ENCODE results near the gene MGAT4B.

DNA sequence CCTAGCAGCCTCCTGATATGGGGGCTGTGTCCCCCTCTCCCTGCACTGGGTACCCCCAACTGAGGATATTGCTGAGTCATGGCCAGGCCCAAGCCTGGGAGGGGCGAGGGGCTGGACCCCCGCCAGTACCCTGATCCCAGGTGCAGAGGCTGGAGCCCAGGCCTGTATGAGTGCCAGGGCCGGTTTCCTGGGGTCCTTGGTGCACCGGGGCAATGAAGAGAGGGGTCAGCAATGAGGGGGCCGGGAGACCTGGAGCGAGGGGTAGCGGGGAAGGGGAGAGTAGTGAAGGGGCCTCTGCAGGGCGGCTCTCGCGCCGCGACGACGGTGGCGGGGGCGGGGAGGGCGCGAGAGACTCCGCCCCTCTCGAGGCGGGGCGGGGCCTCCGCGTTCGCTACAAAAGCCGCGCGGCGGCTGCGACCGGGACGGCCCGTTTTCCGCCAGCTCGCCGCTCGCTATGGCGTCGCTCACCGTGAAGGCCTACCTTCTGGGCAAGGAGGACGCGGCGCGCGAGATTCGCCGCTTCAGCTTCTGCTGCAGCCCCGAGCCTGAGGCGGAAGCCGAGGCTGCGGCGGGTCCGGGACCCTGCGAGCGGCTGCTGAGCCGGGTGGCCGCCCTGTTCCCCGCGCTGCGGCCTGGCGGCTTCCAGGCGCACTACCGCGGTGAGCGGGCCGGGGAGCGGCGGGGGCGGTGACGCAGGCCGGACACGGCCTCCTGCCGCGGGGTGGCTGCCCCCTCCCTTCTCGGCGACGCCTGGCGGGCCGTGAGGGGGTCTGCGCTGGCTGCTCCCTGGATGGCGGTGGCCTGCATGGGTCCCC is 14.0 kb upstream of the MGAT4B start, which contains the start of gene SQSTM1:
- TF ChIP-seq, protein P1, sequence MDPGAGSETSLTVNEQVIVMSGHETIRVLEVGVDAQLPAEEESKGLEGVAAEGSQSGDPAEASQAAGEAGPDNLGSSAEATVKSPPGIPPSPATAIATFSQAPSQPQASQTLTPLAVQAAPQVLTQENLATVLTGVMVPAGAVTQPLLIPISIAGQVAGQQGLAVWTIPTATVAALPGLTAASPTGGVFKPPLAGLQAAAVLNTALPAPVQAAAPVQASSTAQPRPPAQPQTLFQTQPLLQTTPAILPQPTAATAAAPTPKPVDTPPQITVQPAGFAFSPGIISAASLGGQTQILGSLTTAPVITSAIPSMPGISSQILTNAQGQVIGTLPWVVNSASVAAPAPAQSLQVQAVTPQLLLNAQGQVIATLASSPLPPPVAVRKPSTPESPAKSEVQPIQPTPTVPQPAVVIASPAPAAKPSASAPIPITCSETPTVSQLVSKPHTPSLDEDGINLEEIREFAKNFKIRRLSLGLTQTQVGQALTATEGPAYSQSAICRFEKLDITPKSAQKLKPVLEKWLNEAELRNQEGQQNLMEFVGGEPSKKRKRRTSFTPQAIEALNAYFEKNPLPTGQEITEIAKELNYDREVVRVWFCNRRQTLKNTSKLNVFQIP (CRISPR knock-in tag; IDR thresholded peaks at IDR 0.05; ENCODE audit: borderline replicate concordance, low read depth): no peak
- TF ChIP-seq ZFP3 (CRISPR knock-in tag; IDR thresholded peaks at IDR 0.05) (peak; percentile 12; the same call in 1 of the 2 replicates), RARB (CRISPR knock-in tag; IDR thresholded peaks at IDR 0.05) (no peak), ZC3H10 (CRISPR knock-in tag; IDR thresholded peaks at IDR 0.05) (no peak), ZNF70 (CRISPR knock-in tag; IDR thresholded peaks at IDR 0.05) (no peak)
- TF ChIP-seq, protein P2, sequence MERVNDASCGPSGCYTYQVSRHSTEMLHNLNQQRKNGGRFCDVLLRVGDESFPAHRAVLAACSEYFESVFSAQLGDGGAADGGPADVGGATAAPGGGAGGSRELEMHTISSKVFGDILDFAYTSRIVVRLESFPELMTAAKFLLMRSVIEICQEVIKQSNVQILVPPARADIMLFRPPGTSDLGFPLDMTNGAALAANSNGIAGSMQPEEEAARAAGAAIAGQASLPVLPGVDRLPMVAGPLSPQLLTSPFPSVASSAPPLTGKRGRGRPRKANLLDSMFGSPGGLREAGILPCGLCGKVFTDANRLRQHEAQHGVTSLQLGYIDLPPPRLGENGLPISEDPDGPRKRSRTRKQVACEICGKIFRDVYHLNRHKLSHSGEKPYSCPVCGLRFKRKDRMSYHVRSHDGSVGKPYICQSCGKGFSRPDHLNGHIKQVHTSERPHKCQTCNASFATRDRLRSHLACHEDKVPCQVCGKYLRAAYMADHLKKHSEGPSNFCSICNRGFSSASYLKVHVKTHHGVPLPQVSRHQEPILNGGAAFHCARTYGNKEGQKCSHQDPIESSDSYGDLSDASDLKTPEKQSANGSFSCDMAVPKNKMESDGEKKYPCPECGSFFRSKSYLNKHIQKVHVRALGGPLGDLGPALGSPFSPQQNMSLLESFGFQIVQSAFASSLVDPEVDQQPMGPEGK (CRISPR knock-in tag; IDR thresholded peaks at IDR 0.05; ENCODE audit: borderline replicate concordance): no peak; the same call in 1 of the 2 replicates

All from SK-N-SH treated with all-trans-retinoic acid at 6 μM for 48 hours (cell line).